Fibroblast of the conjunctiva (primary cell): ENCODE results near the gene MAEL.

Source experiments
- DNase-seq: peaks from one replicate; pipeline ENCODE4 v3.0.0-alpha.2; 2010; ENCODE audit warnings: low read depth

MAEL gene

GRCh38 chr1:167056529-167057231 lies 67.6 kb downstream of the MAEL start:
- no peak for DNase-seq

- no peak for DNase-seq
Measured at GRCh38 chr1:167057241-167057688, 68.2 kb downstream of the MAEL start.

GRCh38 chr1:167059045-167059808 lies 70.1 kb downstream of the MAEL start:
- DNase-seq, result peak; percentile 22

- no peak for DNase-seq
Measured at GRCh38 chr1:167059809-167060107, 70.7 kb downstream of the MAEL start.

GRCh38 chr1:167060141-167061072 lies 71.3 kb downstream of the MAEL start:
- no peak for DNase-seq

- DNase-seq, result no peak
Measured at GRCh38 chr1:167061073-167061464, 72.0 kb downstream of the MAEL start.

- no peak for DNase-seq
Measured at GRCh38 chr1:167064621-167065020, 75.5 kb downstream of the MAEL start.

- no peak for DNase-seq
Measured at GRCh38 chr1:167065471-167065870, 76.4 kb downstream of the MAEL start.

- DNase-seq, result no peak
Measured at GRCh38 chr1:167066333-167067122, 77.4 kb downstream of the MAEL start.

GRCh38 chr1:167067904-167068303 lies 78.8 kb downstream of the MAEL start:
- DNase-seq, result no peak

GRCh38 chr1:167068761-167069160 lies 79.7 kb downstream of the MAEL start:
- DNase-seq, result no peak

- no peak for DNase-seq
Measured at GRCh38 chr1:167071286-167071685, 82.2 kb downstream of the MAEL start.
